Type B pancreatic cell (in vitro differentiated cells): ENCODE measurements around the gene DNAH17. TPM values are rescaled to one million over a fixed set of nuclear protein-coding genes. Genes with fewer than 3 reads are reported as not detected.

ENCODE experiments used
- DNase-seq: peaks from one replicate; pipeline ENCODE4 v3.0.0; 2021; ENCODE audit warnings: mixed read lengths; ENCODE audit not compliant: unreplicated experiment; ENCODE audit errors: extremely low spot score
- H3K27ac Mint-ChIP-seq: 2 replicates; pipeline ENCODE4 v1.8.0; 2021; ENCODE audit warnings: mild to moderate bottlenecking, mixed read lengths
- H3K27me3 Mint-ChIP-seq: 2 replicates; pipeline ENCODE4 v1.8.0; 2021; ENCODE audit warnings: mixed read lengths
- H3K36me3 Mint-ChIP-seq: 2 replicates; pipeline ENCODE4 v1.8.0; 2021; ENCODE audit warnings: mixed read lengths
- H3K4me1 Mint-ChIP-seq: one replicate; pipeline ENCODE4 v1.8.0; 2021; ENCODE audit warnings: mixed read lengths; ENCODE audit not compliant: unreplicated experiment
- H3K4me3 Mint-ChIP-seq: 2 replicates; pipeline ENCODE4 v1.8.0; 2021; ENCODE audit warnings: mild to moderate bottlenecking, mixed read lengths
- H3K9me3 Mint-ChIP-seq: 2 replicates; pipeline ENCODE4 v1.8.0; 2021; ENCODE audit warnings: mixed read lengths
- CTCF ChIP-seq: fragments of 200-600 bp; sonication (generic); conservative IDR thresholded peaks from 2 replicates; pipeline ENCODE4 v1.5.0; 2021; ENCODE audit warnings: antibody characterized with exemption, mild to moderate bottlenecking
- total RNA-seq: library from RNA; stranded (reverse); gene quantifications from 2 replicates; pipeline ENCODE4 v1.2.1, GENCODE V29; 2021; ENCODE audit warnings: low replicate concordance

Gene DNAH17
- total RNA-seq, 1 donor from 2014 or later: 0.07 TPM

DNA sequence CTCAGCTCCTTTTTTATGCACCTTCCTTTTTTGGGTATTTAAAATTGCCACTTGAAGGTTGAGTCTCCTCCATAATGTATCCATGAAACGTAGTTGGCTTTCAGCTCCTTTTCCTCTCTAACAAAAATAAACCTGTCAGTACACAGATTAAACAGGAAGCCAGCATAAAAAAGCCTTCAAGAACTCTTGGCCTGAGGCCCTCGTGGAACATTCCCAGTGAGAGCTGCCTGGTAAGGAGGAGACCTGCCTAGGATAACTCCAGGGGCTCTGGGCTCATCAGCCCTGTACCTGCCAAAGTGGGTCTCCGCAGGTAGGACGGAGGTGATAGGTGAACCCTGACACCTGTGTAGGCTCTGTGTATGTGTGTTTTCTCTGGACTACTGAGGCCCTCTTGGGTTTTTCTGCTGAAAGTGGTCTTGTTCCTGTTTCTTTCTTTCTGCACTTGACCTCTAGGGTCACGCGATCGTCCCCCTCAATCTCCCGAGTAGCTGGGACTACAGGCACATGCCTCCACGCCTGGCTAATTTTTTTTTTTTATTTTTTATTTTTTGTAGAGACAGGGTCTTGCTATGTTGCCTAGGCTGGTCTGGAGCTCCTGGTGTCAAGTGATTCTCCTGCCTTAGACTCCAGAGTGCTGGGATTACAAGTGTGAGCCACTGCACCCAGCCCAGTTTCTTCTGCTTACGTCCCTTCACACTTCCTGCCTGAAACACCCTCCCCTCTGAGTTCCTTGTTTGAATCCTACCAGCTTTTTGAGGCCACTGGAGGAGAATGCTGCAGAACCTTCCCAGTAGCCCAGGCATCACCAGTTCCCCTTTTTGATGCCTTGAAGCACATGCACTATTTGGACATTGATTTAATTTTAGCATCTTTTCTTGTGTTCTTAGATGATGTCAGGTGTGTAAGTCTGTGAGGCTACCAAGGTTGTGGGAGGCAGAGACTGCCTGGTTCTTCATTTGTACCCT, 188.9 kb downstream of the DNAH17 start:
- H3K4me3 Mint-ChIP-seq: no peak overlapping the region
- TF ChIP-seq CTCF: no peak
- no peaks in the 10 kb centered on the region for H3K9me3 Mint-ChIP-seq
- H3K4me1 Mint-ChIP-seq: peaks cover 45% of the 10 kb centered on the region
- no peaks in the 10 kb centered on the region for H3K27me3 Mint-ChIP-seq
- peaks cover 4% of the 10 kb centered on the region for H3K36me3 Mint-ChIP-seq
- DNase-seq: no peak
- peak overlapping the region; percentile 75 for H3K27ac Mint-ChIP-seq

- no peak for DNase-seq
- TF ChIP-seq CTCF: no peak
- H3K27ac Mint-ChIP-seq: peak overlapping the region; percentile 77
- peaks cover 10% of the 10 kb centered on the region for H3K36me3 Mint-ChIP-seq
- peaks cover 53% of the 10 kb centered on the region for H3K4me1 Mint-ChIP-seq
- no peak overlapping the region for H3K4me3 Mint-ChIP-seq
- H3K9me3 Mint-ChIP-seq: no peaks in the 10 kb centered on the region
- no peaks in the 10 kb centered on the region for H3K27me3 Mint-ChIP-seq
Measured at GRCh38 chr17:78384479-78385175, 192.6 kb downstream of the DNAH17 start.

- Mint-ChIP-seq H3K4me1 (peaks cover 59% of the 10 kb centered on the region), H3K36me3 (peaks cover 15% of the 10 kb centered on the region), H3K4me3 (no peak overlapping the region), H3K27ac (peak overlapping the region; percentile 77), H3K27me3 (no peaks in the 10 kb centered on the region), H3K9me3 (no peaks in the 10 kb centered on the region)
- no peak for DNase-seq
- no peak for TF ChIP-seq CTCF
Measured at GRCh38 chr17:78383725-78384471, 193.3 kb downstream of the DNAH17 start.

- Mint-ChIP-seq H3K27ac (peak overlapping the region; percentile 55), H3K4me1 (peaks cover 56% of the 10 kb centered on the region)
Measured at GRCh38 chr17:78381601-78382232, 195.5 kb downstream of the DNAH17 start.

More at GRCh38 chr17:78381601-78382232, 195.5 kb downstream of the DNAH17 start:
- H3K9me3 Mint-ChIP-seq: no peaks in the 10 kb centered on the region
- peaks cover 12% of the 10 kb centered on the region for H3K36me3 Mint-ChIP-seq
- peak overlapping the region; percentile 68 for H3K4me3 Mint-ChIP-seq
- TF ChIP-seq CTCF: no peak
- H3K27me3 Mint-ChIP-seq: no peaks in the 10 kb centered on the region
- DNase-seq: no peak
